HepG2 (cell line): ENCODE data around the gene ABHD2. TPM values are rescaled to one million over a fixed set of nuclear protein-coding genes. Genes with fewer than 3 reads are reported as not detected.

Experiments
- ELF3 ChIP-seq: IDR thresholded peaks from 2 replicates; pipeline ENCODE4 v1.6.1; 2016; ENCODE audit warnings: missing genetic modification reagents, missing compliant biosample characterization
- HNF4G ChIP-seq, 2 experiments: sonication (generic) in 1 of 2; formaldehyde crosslinking in 1 of 2; IDR thresholded peaks; 2 replicates each; pipeline versions ENCODE4 v1.4.0 to v1.6.1; 2011 to 2020; ENCODE audit warnings: borderline replicate concordance in 2 of 2, low read depth in 2 of 2, mild to moderate bottlenecking in 2 of 2, low read length in 1 of 2, missing genetic modification reagents in 1 of 2, moderate library complexity in 1 of 2
- JDP2 ChIP-seq: sonication (generic); formaldehyde crosslinking; IDR thresholded peaks from 2 replicates; pipeline ENCODE4 v1.8.1; 2022; ENCODE audit warnings: missing genetic modification reagents, borderline replicate concordance
- TRIM22 ChIP-seq: fragments of 450-650 bp; IDR thresholded peaks from 2 replicates; pipeline ENCODE4 v1.6.1; 2017
- ZNF10 ChIP-seq: sonication (generic); formaldehyde crosslinking; IDR thresholded peaks from 2 replicates; pipeline ENCODE4 v1.4.0; 2020; ENCODE audit warnings: mild to moderate bottlenecking, low read depth, missing genetic modification reagents, borderline replicate concordance
- ZNF362 ChIP-seq: sonication (generic); formaldehyde crosslinking; IDR thresholded peaks from 2 replicates; pipeline ENCODE4 v1.4.0; 2020; ENCODE audit warnings: missing genetic modification reagents, mild to moderate bottlenecking, borderline replicate concordance
- ZNF550 ChIP-seq: sonication (generic); formaldehyde crosslinking; IDR thresholded peaks from 2 replicates; pipeline ENCODE4 v1.4.0; 2020; ENCODE audit warnings: mild to moderate bottlenecking, missing genetic modification reagents, borderline replicate concordance
- ZXDC ChIP-seq: sonication (generic); formaldehyde crosslinking; IDR thresholded peaks from 2 replicates; pipeline ENCODE4 v1.5.0; 2020; ENCODE audit warnings: mild to moderate bottlenecking, missing genetic modification reagents
- polyA plus RNA-seq, 8 experiments: library from polyadenylated mRNA; depleted of rRNA in 3 of 8; stranded (reverse) in 7 of 8; unstranded in 1 of 8; fragments of >200 nt; fragmentation: Illumina TruSeq in 4 of 8; extraction: Trizol in 4 of 8; gene quantifications; 2 replicates each; pipeline versions ENCODE4 v1.2.1 to v1.2.3, GENCODE V29; 2011 to 2016; ENCODE audit warnings: low read depth in 4 of 8, missing spikeins in 1 of 8, mixed read lengths in 1 of 8; ENCODE audit not compliant: insufficient read depth in 1 of 8
- total RNA-seq, 5 experiments: library from RNA; depleted of rRNA; stranded (reverse); fragments of >200 nt; fragmentation: Illumina TruSeq; extraction: Trizol; gene quantifications; 2 replicates each; pipeline ENCODE4 v1.2.3, GENCODE V29; 2016; ENCODE audit warnings: low read depth in 1 of 5

The ABHD2 gene
- total and polyA plus RNA-seq, 2 of the 13 experiments (the other 11 are each of a cell fraction or from before 2014, with no cell fraction given) = 14.8 to 22.4 TPM

- TF ChIP-seq ZNF362 (CRISPR knock-in tag) = no peak
- no peak for TF ChIP-seq JDP2 (CRISPR knock-in tag)
- TF ChIP-seq ZNF550 (CRISPR knock-in tag) = no peak
- TF ChIP-seq TRIM22 = no peak
- TF ChIP-seq HNF4G (IDR thresholded peaks at IDR 0.05; ENCODE audit: borderline replicate concordance, low read depth, low read length) = no peak
- no peak for TF ChIP-seq HNF4G (CRISPR knock-in tag; IDR thresholded peaks at IDR 0.05; ENCODE audit: borderline replicate concordance, low read depth)
- TF ChIP-seq ZNF10 = no peak
- no peak for TF ChIP-seq ZXDC (CRISPR knock-in tag)
- TF ChIP-seq ELF3 (CRISPR knock-in tag) = no peak
Measured at GRCh38 chr15:89178307-89178977, 90.2 kb downstream of the ABHD2 start (continued).
